ENCODE measurements around the gene NPEPL1.

The NPEPL1 gene

DNA sequence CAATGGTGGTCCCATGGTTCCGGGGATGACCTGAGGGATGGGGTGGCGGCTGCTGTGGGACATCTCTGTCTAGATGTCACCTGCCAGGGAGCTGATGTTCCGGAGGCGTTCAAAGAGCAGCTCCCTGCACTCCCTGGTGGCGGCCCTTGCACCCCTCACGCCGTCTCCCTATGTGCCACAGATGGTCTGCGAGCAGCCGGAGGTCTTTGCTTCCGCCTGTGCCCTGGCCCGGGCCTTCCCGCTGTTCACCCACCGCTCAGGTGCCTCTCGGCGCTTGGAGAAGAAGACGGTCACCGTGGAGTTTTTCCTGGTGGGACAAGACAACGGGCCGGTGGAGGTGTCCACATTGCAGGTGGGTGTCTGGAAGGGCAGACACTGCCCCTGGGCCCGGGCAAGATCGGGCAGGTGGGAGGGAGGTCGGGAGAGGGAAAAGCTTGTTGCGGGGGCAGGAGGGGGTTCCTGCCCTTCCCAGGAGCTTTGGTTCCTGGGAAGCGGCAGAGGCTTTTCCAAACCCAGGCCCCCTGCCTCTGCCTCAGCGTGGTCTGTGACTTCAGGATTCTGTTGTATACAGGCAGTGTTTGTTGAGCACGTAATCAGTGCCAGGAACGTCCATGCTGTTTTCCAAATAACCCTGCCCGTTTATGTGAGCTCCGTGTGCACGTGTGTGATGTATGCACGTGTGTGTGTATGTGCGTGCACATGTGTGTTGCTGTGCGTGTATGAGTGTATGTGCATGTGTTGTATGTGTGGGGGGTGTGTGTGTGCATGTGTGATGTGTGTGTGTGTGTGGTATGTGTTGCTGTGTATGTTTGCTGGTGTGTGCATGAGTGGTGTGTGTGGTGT is 1.9 kb downstream of the NPEPL1 start:
- no peak for DNase-seq (ENCODE audit: low spot score)
- TF ChIP-seq, protein P1, sequence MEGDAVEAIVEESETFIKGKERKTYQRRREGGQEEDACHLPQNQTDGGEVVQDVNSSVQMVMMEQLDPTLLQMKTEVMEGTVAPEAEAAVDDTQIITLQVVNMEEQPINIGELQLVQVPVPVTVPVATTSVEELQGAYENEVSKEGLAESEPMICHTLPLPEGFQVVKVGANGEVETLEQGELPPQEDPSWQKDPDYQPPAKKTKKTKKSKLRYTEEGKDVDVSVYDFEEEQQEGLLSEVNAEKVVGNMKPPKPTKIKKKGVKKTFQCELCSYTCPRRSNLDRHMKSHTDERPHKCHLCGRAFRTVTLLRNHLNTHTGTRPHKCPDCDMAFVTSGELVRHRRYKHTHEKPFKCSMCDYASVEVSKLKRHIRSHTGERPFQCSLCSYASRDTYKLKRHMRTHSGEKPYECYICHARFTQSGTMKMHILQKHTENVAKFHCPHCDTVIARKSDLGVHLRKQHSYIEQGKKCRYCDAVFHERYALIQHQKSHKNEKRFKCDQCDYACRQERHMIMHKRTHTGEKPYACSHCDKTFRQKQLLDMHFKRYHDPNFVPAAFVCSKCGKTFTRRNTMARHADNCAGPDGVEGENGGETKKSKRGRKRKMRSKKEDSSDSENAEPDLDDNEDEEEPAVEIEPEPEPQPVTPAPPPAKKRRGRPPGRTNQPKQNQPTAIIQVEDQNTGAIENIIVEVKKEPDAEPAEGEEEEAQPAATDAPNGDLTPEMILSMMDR (IDR thresholded peaks at IDR 0.05; ENCODE audit: extremely low read depth, missing control alignments): no peak

DNA sequence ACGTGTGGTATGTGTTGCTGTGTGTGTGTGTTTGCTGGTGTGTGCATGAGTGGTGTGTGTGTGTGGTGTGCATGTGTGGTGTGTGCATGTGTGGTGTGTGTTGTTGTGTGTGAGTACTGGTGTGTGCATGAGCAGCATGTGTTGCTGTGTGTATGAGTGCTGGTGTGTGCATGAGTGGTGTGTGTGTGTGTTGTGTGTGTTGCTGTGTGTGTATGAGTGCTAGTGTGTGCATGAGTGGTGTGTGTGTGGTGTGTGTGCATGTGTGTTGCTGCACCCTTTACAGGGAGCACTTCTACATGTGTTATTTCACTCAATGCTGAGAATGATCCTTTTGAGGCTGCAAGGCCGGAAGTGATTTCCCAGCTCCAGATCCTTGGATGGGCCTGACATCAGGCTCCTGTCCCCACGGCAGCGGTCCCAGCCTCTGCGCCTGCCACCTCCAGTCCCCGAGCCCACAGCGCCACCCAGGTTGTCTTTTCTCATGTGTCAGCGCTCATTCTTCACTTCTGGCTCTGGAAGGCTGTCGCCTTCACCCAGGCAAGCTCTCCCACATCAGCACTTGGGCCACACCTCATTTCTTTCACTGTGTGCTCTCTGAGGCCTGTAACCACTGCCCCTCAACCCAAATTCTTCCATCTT is 2.6 kb downstream of the NPEPL1 start:
- no peak for DNase-seq (ENCODE audit: low spot score)
- TF ChIP-seq, protein P1 (IDR thresholded peaks at IDR 0.05; ENCODE audit: extremely low read depth, missing control alignments): no peak

GRCh38 chr20:58695895-58696375 is 3.3 kb downstream of the NPEPL1 start:
- TF ChIP-seq, protein P1 (IDR thresholded peaks at IDR 0.05; ENCODE audit: extremely low read depth, missing control alignments): no peak
- DNase-seq (ENCODE audit: low spot score): no peak

GRCh38 chr20:58696411-58696961 is 3.9 kb downstream of the NPEPL1 start:
- no peak for DNase-seq (ENCODE audit: low spot score)
- TF ChIP-seq, protein P1 (IDR thresholded peaks at IDR 0.05; ENCODE audit: extremely low read depth, missing control alignments): no peak

DNA sequence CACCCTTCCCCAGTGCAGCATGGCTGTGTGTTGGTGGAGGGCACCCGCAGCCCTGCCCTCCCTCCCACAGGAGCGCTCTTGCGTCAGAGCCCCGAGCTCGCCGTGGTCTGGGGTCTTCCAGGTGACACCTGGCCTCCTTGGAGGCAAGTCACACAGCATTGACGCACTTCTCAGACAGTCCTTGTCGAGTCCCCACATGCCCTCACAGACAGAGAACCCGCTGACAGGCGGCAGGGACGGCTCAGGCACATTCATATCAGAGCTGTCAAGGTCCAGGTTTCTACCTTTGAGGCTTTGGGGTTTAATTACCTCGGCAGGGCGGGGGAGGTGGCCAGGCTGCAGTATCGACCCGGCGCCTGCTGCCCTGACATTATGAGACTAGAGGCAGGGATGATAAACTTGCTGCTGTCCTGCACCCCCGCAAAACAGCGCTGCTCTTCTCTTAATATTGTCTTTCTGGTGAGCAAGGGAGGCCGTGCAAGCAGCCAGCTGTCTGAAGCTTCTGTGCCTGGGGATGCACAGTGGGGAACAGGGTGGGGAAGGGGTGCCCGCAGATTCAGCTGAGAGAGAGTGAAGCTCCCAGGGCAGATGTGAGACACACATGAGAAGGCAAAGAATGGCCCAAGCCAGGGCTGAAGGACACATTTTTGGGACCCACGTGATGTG is 4.7 kb downstream of the NPEPL1 start:
- TF ChIP-seq, protein P1 (IDR thresholded peaks at IDR 0.05; ENCODE audit: extremely low read depth, missing control alignments): no peak
- DNase-seq (ENCODE audit: low spot score): no peak

DNA sequence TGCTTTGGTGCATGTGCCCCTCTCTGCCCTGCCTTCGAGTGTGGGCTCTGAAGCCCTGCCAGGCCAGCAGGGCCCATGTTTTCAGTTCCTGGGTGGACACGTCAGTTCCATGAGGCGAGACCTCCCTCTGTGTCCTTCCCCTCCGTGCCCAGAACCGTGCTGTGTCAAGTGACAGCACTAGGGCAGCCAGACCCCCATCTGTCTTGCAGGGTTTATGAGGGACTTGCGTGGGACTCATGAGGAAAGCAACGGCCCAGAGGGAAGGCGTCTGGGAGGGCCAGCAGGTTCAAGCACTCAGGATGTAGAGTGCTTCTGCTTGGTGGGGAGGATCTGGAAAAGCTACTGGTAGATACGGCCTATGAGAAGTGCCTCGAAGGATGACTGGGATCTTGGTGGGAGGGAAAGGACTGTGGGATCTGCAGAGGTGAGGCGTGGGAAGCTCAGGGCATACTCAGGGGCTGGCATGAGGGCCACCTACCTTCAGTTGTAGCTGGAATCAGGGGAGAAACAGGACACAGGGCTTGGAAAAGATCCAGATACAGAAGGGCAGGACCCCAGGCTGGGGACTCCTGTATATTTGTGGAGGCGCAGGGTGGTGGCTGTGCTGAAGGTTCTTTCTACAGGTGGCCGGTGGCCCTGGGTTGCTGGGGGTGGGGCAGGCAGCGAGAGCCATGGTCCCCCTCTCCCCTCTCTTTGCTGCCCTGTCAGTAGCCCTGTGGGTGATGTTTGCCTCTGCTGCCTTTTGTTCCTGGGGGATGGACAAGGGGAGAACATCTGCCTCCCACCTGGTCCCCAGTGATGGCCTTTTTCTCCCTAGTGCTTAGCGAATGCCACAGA is 5.5 kb downstream of the NPEPL1 start:
- no peak for DNase-seq (ENCODE audit: low spot score)
- TF ChIP-seq, protein P1 (IDR thresholded peaks at IDR 0.05; ENCODE audit: extremely low read depth, missing control alignments): no peak

Data from GM20000 (cell line).